ENCODE results near the gene CREB3L2. TPM values are rescaled to one million over a fixed set of nuclear protein-coding genes. Genes with fewer than 3 reads are reported as not detected.

Gene CREB3L2
- total and polyA plus RNA-seq, 2 donors: 3.4 to 6.6 TPM

DNA sequence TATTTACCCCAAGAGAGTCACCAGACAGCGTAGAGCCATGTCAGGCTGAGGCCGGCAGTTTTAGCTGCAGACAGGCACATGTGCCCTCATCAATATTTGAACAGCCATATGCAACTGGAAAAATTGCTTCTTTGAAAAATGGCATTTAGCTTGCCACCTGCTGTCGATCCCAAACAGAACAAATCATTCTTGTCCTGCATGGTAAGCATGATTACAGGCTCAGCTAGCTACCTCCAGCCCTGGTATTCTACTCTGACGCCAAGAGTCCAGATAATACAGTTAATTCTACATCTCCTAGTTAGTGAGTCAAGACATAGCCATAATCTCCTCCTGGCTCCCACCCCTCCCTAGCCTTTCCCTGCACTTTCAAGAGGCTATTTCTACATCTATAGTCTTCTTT lies 7.7 kb downstream of the CREB3L2 start:
- no peaks in the 10 kb centered on the region for H3K36me3 ChIP-seq (ENCODE audit: control insufficient read depth in 2 of 2, insufficient read depth in 2 of 2, low read length in 1 of 2)
- WGBS: 93% methylated on average over 4 of the region's 4 CpGs
- no peaks in the 10 kb centered on the region for H3K27me3 ChIP-seq (ENCODE audit: control insufficient read depth in 2 of 2, insufficient read depth in 1 of 2, low read length in 1 of 2)
- no peak overlapping the region for H3K27ac ChIP-seq (ENCODE audit: low read depth in 1 of 2, low read length in 1 of 2)
- DNase-seq (ENCODE audit: low read depth in 6 of 9, low spot score in 9 of 9): no peak
- no peak overlapping the region for H3K4me3 ChIP-seq (ENCODE audit: low read length in 2 of 2)
- peaks cover 5 to 8% of the 10 kb centered on the region in 2 donors for H3K4me1 ChIP-seq (ENCODE audit: control insufficient read depth in 2 of 2, insufficient read depth in 2 of 2, low read length in 2 of 2)
- no peaks in the 10 kb centered on the region for H3K9me3 ChIP-seq (ENCODE audit: control insufficient read depth in 2 of 2, insufficient read depth in 1 of 2, low read length in 1 of 2)

DNA sequence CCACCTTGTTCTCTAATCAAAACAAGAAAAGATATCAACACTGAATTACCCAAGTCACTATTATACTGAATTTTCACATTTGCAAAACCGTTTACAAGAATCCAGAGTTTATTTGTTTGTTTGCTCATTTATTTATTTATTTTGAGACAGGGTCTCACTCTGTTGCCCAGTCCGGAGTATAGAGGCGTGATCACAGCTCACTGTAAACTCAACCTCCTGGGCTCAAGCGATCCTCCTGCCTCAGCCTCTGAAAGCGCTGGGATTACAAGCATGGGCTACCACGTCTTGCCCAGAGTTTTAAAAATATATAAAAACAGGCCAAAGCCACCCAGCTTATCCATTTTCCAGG lies 8.5 kb downstream of the CREB3L2 start:
- Histone ChIP-seq H3K4me3 (ENCODE audit: low read length in 2 of 2) (no peak overlapping the region), H3K9me3 (ENCODE audit: control insufficient read depth in 2 of 2, insufficient read depth in 1 of 2, low read length in 1 of 2) (no peaks in the 10 kb centered on the region), H3K27me3 (ENCODE audit: control insufficient read depth in 2 of 2, insufficient read depth in 1 of 2, low read length in 1 of 2) (no peaks in the 10 kb centered on the region), H3K4me1 (ENCODE audit: control insufficient read depth in 2 of 2, insufficient read depth in 2 of 2, low read length in 2 of 2) (peaks cover 5 to 8% of the 10 kb centered on the region in 2 donors), H3K36me3 (ENCODE audit: control insufficient read depth in 2 of 2, insufficient read depth in 2 of 2, low read length in 1 of 2) (no peaks in the 10 kb centered on the region), H3K27ac (ENCODE audit: low read depth in 1 of 2, low read length in 1 of 2) (no peak overlapping the region)
- DNase-seq (ENCODE audit: low read depth in 6 of 9, low spot score in 9 of 9): no peak
- over 99% methylated on average over 6 of the region's 6 CpGs for WGBS

GRCh38 chr7:137992550-137993394 lies 9.1 kb downstream of the CREB3L2 start:
- 72% methylated on average over 5 of the region's 5 CpGs for WGBS
- Histone ChIP-seq H3K4me1 (ENCODE audit: control insufficient read depth in 2 of 2, insufficient read depth in 2 of 2, low read length in 2 of 2) (peaks cover 5 to 13% of the 10 kb centered on the region in 2 donors), H3K9me3 (ENCODE audit: control insufficient read depth in 2 of 2, insufficient read depth in 1 of 2, low read length in 1 of 2) (no peaks in the 10 kb centered on the region), H3K27me3 (ENCODE audit: control insufficient read depth in 2 of 2, insufficient read depth in 1 of 2, low read length in 1 of 2) (no peaks in the 10 kb centered on the region), H3K36me3 (ENCODE audit: control insufficient read depth in 2 of 2, insufficient read depth in 2 of 2, low read length in 1 of 2) (no peaks in the 10 kb centered on the region), H3K27ac (ENCODE audit: low read depth in 1 of 2, low read length in 1 of 2) (peak overlapping the region in 1 of 2 donors; percentile 2), H3K4me3 (ENCODE audit: low read length in 2 of 2) (no peak overlapping the region)
- no peak for DNase-seq (ENCODE audit: low read depth in 6 of 9, low spot score in 9 of 9)

GRCh38 chr7:137992104-137992549 lies 9.8 kb downstream of the CREB3L2 start:
- H3K4me3 ChIP-seq (ENCODE audit: low read length in 2 of 2): no peak overlapping the region
- no peaks in the 10 kb centered on the region for H3K9me3 ChIP-seq (ENCODE audit: control insufficient read depth in 2 of 2, insufficient read depth in 1 of 2, low read length in 1 of 2)
- 95% methylated on average over 5 of the region's 5 CpGs for WGBS
- H3K36me3 ChIP-seq (ENCODE audit: control insufficient read depth in 2 of 2, insufficient read depth in 2 of 2, low read length in 1 of 2): no peaks in the 10 kb centered on the region
- peak overlapping the region in 1 of 2 donors; percentile 2 for H3K27ac ChIP-seq (ENCODE audit: low read depth in 1 of 2, low read length in 1 of 2)
- no peaks in the 10 kb centered on the region for H3K27me3 ChIP-seq (ENCODE audit: control insufficient read depth in 2 of 2, insufficient read depth in 1 of 2, low read length in 1 of 2)
- peaks cover 5 to 20% of the 10 kb centered on the region in 2 donors for H3K4me1 ChIP-seq (ENCODE audit: control insufficient read depth in 2 of 2, insufficient read depth in 2 of 2, low read length in 2 of 2)
- no peak for DNase-seq (ENCODE audit: low read depth in 6 of 9, low spot score in 9 of 9)

GRCh38 chr7:137990251-137990941 lies 11.5 kb downstream of the CREB3L2 start:
- Histone ChIP-seq H3K27ac (ENCODE audit: low read depth in 1 of 2, low read length in 1 of 2) (no peak overlapping the region), H3K4me3 (ENCODE audit: low read length in 2 of 2) (no peak overlapping the region), H3K36me3 (ENCODE audit: control insufficient read depth in 2 of 2, insufficient read depth in 2 of 2, low read length in 1 of 2) (no peaks in the 10 kb centered on the region), H3K27me3 (ENCODE audit: control insufficient read depth in 2 of 2, insufficient read depth in 1 of 2, low read length in 1 of 2) (no peaks in the 10 kb centered on the region), H3K4me1 (ENCODE audit: control insufficient read depth in 2 of 2, insufficient read depth in 2 of 2, low read length in 2 of 2) (peaks cover 3 to 12% of the 10 kb centered on the region in 2 donors), H3K9me3 (ENCODE audit: control insufficient read depth in 2 of 2, insufficient read depth in 1 of 2, low read length in 1 of 2) (no peaks in the 10 kb centered on the region)
- no peak for DNase-seq (ENCODE audit: low read depth in 6 of 9, low spot score in 9 of 9)
- 86% methylated on average over 5 of the region's 5 CpGs for WGBS

- Histone ChIP-seq H3K4me1 (ENCODE audit: control insufficient read depth in 2 of 2, insufficient read depth in 2 of 2, low read length in 2 of 2) (peaks cover 3 to 17% of the 10 kb centered on the region in 2 donors), H3K27ac (ENCODE audit: low read depth in 1 of 2, low read length in 1 of 2) (no peak overlapping the region), H3K36me3 (ENCODE audit: control insufficient read depth in 2 of 2, insufficient read depth in 2 of 2, low read length in 1 of 2) (no peaks in the 10 kb centered on the region)
These were observed 12.3 kb downstream of the CREB3L2 start for GRCh38 chr7:137989590-137989989.

DNA sequence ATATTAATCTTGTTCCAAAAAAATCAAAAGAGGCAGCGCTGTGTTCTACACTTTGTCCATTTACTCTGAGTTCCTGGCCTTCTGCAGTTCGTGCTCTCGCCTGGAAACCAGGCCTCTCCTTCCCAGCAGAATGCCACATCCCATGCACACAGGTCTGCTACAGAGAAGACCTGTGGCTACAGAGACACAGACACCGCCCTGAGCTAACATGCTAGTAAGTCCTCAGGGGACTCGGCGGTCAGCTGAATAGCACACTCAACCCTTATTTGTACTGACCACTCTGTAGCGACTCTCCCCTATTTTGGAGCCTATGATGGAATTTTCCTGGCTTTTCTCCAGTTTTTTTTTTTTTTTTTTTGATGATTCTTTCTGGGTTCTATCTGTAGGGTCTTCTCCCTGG lies 12.8 kb downstream of the CREB3L2 start:
- DNase-seq (ENCODE audit: low read depth in 6 of 9, low spot score in 9 of 9): no peak
- H3K4me1 ChIP-seq (ENCODE audit: control insufficient read depth in 2 of 2, insufficient read depth in 2 of 2, low read length in 2 of 2): peaks cover 3 to 17% of the 10 kb centered on the region in 2 donors
- no peak overlapping the region for H3K27ac ChIP-seq (ENCODE audit: low read depth in 1 of 2, low read length in 1 of 2)

More at GRCh38 chr7:137989590-137989989, 12.3 kb downstream of the CREB3L2 start:
- WGBS: 98% methylated on average over 4 of the region's 4 CpGs
- no peak overlapping the region for H3K4me3 ChIP-seq (ENCODE audit: low read length in 2 of 2)
- H3K27me3 ChIP-seq (ENCODE audit: control insufficient read depth in 2 of 2, insufficient read depth in 1 of 2, low read length in 1 of 2): no peaks in the 10 kb centered on the region
- no peak for DNase-seq (ENCODE audit: low read depth in 6 of 9, low spot score in 9 of 9)
- no peaks in the 10 kb centered on the region for H3K9me3 ChIP-seq (ENCODE audit: control insufficient read depth in 2 of 2, insufficient read depth in 1 of 2, low read length in 1 of 2)

DNA sequence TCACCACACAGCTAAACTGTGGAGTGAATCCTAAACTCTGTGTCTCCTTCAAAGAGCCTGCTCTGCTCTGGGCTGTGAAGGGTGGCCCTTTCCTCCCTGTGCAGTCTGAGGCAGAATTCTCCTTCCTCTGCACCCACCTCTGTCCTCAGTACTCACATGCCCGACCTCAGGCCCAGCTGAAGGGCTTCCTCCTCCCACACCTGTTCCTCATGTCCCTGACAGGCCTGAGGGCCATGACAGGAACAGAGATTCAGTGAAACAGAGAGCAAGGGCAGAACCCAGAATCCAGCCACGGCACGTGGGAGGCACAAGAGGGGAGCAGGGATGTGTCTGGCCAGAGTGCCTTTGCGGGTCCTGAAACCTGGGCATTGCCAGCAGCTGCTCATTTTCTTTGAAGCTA lies 13.9 kb downstream of the CREB3L2 start:
- peaks cover 3 to 17% of the 10 kb centered on the region in 2 donors for H3K4me1 ChIP-seq (ENCODE audit: control insufficient read depth in 2 of 2, insufficient read depth in 2 of 2, low read length in 2 of 2)

More for the DNA sequence above, 12.8 kb downstream of the CREB3L2 start:
- no peaks in the 10 kb centered on the region for H3K27me3 ChIP-seq (ENCODE audit: control insufficient read depth in 2 of 2, insufficient read depth in 1 of 2, low read length in 1 of 2)
- no peak overlapping the region for H3K4me3 ChIP-seq (ENCODE audit: low read length in 2 of 2)
- 99% methylated on average over 7 of the region's 7 CpGs for WGBS
- no peaks in the 10 kb centered on the region for H3K36me3 ChIP-seq (ENCODE audit: control insufficient read depth in 2 of 2, insufficient read depth in 2 of 2, low read length in 1 of 2)
- H3K9me3 ChIP-seq (ENCODE audit: control insufficient read depth in 2 of 2, insufficient read depth in 1 of 2, low read length in 1 of 2): no peaks in the 10 kb centered on the region

DNA sequence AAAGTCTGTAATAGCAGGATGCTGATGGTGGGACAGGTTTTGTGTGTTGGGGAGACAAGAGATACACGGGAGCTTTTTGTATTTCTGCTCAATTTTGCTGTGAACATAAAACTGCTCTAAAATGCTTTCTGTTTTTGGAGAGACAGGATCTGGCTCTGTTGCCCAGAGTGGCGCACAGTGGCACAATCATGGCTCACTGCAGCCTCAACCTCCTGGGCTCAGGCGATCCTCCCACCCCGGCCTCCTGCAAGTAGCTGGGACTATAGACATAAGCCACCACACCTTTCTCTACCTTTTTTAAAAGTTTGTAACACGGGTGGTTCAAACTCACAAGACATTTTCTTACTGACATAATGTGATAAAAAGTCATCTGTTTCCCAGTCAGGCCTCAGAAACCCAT lies 14.3 kb downstream of the CREB3L2 start:
- 89% methylated on average over 5 of the region's 5 CpGs for WGBS
- Histone ChIP-seq H3K4me1 (ENCODE audit: control insufficient read depth in 2 of 2, insufficient read depth in 2 of 2, low read length in 2 of 2) (peaks cover 3 to 17% of the 10 kb centered on the region in 2 donors), H3K27me3 (ENCODE audit: control insufficient read depth in 2 of 2, insufficient read depth in 1 of 2, low read length in 1 of 2) (no peaks in the 10 kb centered on the region), H3K27ac (ENCODE audit: low read depth in 1 of 2, low read length in 1 of 2) (no peak overlapping the region), H3K4me3 (ENCODE audit: low read length in 2 of 2) (no peak overlapping the region), H3K36me3 (ENCODE audit: control insufficient read depth in 2 of 2, insufficient read depth in 2 of 2, low read length in 1 of 2) (no peaks in the 10 kb centered on the region), H3K9me3 (ENCODE audit: control insufficient read depth in 2 of 2, insufficient read depth in 1 of 2, low read length in 1 of 2) (peaks cover 0 to 7% of the 10 kb centered on the region in 2 donors)
- no peak for DNase-seq (ENCODE audit: low read depth in 6 of 9, low spot score in 9 of 9)

More for the DNA sequence above, 13.9 kb downstream of the CREB3L2 start:
- Histone ChIP-seq H3K27ac (ENCODE audit: low read depth in 1 of 2, low read length in 1 of 2) (no peak overlapping the region), H3K36me3 (ENCODE audit: control insufficient read depth in 2 of 2, insufficient read depth in 2 of 2, low read length in 1 of 2) (no peaks in the 10 kb centered on the region), H3K4me3 (ENCODE audit: low read length in 2 of 2) (no peak overlapping the region), H3K9me3 (ENCODE audit: control insufficient read depth in 2 of 2, insufficient read depth in 1 of 2, low read length in 1 of 2) (peaks cover 0 to 3% of the 10 kb centered on the region in 2 donors), H3K27me3 (ENCODE audit: control insufficient read depth in 2 of 2, insufficient read depth in 1 of 2, low read length in 1 of 2) (no peaks in the 10 kb centered on the region)
- DNase-seq (ENCODE audit: low read depth in 6 of 9, low spot score in 9 of 9): peak in 1 of 9 donors; percentile 24
- 46% methylated on average over 4 of the region's 4 CpGs for WGBS

Data from thymus (tissue), 11 donors.